ENCODE results near the gene B3GNT4.
A peak's percentile ranks its signal among the peaks of the same experiment; 100 is the strongest.
"Not testable (repeated sequence)": the region's sequence is repeated elsewhere in the genome, so short reads cannot be mapped to it uniquely, and the experiment has no call there.

B3GNT4 gene

GRCh38 chr12:122189626-122190475 lies 13.7 kb upstream of the B3GNT4 start:
- no peak for DNase-seq

GRCh38 chr12:122190842-122191668 lies 12.5 kb upstream of the B3GNT4 start:
- DNase-seq = peak; percentile 29

DNA sequence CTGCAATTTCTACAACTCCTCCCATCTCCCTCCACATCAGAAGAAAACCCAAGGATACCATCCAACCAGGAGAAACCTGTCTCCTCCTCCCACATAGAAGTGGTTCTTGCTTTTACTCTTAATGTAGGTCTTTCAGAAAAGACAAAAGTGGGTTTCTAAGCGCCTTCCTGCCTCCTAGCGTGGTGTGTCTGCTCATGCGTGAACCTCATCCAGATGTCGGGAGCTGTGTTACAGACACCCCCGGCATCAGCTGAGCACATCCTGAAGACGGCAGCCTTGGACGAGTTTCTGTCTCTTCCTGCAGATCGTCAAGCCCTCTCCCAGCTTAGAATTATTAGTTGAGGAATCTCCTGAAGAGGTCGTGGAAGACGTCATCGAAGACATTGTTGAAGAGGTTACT lies 11.1 kb upstream of the B3GNT4 start:
- DNase-seq = no peak

- no peak for DNase-seq
Observed at GRCh38 chr12:122194804-122195203, 8.7 kb upstream of the B3GNT4 start.

DNA sequence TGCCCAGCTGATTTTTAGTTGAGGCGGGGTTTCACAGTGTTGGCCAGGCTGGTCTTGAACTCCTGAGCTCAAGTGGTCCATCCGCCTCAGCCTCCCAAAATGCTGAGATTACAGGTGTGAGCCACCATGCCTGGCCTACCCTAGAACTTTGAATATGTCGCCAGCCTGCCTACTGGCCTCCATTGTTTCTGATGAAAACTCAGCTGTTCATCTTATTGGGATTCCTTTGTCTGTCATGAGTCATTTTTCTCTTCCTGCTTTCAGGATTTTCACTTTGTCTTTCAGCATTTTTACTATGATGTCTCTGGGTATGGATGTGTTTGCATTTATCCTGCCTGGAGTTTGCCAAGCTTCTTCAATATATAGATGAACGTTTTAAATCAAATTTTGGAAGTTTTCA lies 8.1 kb upstream of the B3GNT4 start:
- no peak for DNase-seq

DNA sequence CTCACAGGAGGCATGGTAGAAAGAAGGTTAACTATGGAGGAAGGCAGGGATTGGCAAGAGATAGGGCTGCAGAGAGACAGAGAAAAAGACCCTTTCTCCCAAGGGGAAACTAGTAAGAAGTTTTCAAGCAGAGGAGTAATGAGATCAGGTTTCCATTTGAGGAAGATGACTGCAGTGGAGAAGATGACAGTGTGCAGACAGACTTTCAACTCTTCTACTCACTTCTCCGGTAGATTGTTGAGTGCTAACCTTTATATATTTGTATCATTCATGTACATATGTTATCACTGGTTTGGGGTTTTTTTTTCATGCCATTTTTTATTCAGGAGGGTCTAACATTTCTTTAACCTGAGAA lies 5.9 kb upstream of the B3GNT4 start:
- no peak for DNase-seq

GRCh38 chr12:122199484-122200355 lies 3.8 kb upstream of the B3GNT4 start:
- no peak for DNase-seq

DNA sequence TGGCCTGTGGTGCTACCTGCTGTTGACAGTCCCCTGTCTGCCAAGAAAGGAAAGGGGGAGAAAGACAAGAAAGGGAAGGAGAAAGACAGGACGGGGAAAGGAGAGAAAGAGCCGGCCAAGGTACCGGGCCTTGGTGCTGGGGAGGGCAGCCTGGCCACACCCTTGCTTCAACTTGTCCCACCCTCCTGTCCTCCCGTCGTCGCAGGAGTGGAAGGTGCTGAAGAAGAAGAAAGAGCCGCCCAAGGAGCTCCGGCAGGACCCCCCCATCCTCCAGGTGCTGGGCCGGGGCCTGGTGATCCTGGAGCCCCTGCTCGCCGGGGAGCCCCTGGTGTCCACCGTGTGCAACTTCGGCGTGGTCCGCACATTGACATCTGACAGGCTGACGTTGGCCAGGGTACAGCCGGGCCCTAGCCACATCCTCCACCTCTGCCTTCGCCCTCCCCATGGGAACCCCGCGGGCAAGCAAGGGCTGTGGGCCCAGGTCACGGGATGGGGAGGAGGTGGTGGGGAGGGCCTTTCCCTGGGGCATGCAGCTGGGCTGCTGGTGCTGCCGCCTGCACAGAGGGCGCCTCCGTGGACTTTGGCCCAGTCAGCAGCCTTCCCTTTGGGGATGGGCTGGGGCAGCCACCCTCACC lies 2.9 kb upstream of the B3GNT4 start:
- no peak for DNase-seq

DNA sequence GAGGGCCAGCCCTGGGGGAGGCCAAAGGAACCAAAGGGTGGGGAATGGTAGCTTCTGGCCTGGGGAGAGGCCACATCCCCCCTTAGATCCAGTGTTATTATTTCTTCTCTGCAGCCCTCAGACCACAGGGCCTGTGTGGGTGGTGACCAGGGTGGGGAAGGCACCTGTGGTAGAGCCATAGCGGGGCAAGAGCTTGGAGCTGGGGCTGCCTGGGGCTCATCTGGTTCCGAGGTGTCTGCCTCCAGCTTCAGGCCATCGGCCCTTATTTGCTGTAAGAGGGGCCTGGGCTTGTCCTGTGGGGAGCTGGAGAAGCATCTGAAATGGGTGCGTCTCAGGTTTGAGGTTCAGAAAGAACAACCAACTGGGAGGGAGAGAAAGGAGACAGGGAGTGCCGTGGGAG lies 2.1 kb upstream of the B3GNT4 start:
- no peak for DNase-seq

GRCh38 chr12:122202017-122202416 lies 1.5 kb upstream of the B3GNT4 start:
- no peak for DNase-seq

DNA sequence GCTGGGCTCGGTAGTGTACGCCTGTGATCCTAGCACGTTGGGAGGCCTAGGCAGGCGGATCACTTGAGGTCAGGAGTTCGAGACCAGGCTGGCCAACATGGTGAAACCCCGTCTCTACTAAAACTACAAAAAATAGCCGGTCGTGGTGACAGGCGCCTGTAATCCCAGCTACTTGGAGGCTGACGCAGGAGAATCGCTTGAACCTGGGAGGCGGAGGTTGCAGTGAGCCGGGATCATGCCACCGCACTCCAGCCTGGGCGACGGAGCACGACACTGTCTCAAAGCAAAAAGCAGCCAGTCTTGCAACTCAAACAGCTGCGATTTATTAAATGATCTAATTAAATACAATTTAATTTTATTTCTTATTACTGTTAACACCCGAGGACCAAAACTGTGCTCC lies 698 bp upstream of the B3GNT4 start:
- not testable (repeated sequence) for DNase-seq

GRCh38 chr12:122204167-122205052 lies 901 bp downstream of the B3GNT4 start:
- DNase-seq = no peak

DNA sequence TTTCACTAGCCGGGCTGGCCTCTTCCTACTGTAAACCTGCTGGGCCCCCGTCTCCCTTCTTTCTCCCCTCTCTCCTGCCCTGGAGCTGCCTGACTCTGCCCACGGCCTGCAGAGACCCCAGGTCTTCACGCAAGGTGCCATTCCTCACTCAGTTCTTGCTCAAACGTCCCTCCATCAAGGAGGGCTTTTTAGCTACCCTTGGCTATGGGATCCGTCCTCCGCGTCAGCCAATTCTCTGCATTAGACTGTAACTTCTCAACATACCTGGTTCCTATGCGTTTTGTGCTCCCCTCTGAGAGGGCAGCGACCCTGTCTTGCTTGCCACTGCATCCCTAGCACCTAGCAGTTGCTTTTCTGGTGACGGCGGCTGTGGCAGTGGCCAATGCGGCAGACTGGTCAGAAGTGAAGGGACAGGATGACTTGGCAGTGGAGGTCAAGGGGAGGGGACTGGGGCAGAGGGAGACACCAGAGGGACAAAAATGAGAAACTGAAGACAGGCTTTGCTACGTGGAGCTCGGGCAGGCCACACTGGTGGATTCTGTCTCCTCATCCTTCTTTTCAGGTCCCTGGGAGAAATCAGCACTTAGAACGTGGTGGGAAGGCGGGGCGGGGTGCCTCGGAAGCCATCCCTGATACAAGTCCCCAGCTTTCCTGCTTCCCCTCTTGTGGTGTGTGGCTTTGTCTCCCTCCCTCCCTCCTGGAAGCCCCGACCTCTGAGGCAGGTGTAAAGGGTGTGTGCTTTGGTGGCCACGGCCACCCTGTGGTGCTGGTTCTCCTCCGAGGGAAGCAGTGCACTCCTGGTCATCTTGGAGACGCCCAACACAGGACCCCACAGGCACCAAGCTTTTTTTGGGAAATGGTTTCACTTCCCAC lies 1.8 kb downstream of the B3GNT4 start:
- DNase-seq = no peak

DNA sequence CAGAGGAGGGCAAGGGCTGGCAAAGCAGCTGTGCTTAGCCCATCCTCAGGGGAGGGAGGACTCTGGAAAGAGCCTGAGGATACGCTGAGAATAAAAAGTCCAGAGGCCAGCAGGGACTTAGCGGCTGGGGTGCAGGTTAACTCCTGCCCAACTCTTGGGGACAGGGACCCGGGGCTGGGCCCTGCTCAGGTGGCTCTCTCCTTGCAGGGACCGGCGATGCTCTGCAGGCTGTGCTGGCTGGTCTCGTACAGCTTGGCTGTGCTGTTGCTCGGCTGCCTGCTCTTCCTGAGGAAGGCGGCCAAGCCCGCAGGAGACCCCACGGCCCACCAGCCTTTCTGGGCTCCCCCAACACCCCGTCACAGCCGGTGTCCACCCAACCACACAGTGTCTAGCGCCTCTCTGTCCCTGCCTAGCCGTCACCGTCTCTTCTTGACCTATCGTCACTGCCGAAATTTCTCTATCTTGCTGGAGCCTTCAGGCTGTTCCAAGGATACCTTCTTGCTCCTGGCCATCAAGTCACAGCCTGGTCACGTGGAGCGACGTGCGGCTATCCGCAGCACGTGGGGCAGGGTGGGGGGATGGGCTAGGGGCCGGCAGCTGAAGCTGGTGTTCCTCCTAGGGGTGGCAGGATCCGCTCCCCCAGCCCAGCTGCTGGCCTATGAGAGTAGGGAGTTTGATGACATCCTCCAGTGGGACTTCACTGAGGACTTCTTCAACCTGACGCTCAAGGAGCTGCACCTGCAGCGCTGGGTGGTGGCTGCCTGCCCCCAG lies 2.8 kb downstream of the B3GNT4 start:
- DNase-seq = no peak

DNA sequence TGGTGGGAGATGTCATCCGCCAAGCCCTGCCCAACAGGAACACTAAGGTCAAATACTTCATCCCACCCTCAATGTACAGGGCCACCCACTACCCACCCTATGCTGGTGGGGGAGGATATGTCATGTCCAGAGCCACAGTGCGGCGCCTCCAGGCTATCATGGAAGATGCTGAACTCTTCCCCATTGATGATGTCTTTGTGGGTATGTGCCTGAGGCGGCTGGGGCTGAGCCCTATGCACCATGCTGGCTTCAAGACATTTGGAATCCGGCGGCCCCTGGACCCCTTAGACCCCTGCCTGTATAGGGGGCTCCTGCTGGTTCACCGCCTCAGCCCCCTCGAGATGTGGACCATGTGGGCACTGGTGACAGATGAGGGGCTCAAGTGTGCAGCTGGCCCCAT lies 3.5 kb downstream of the B3GNT4 start:
- DNase-seq = no peak

- DNase-seq = no peak
Observed at GRCh38 chr12:122207391-122207790, 3.9 kb downstream of the B3GNT4 start.

DNA sequence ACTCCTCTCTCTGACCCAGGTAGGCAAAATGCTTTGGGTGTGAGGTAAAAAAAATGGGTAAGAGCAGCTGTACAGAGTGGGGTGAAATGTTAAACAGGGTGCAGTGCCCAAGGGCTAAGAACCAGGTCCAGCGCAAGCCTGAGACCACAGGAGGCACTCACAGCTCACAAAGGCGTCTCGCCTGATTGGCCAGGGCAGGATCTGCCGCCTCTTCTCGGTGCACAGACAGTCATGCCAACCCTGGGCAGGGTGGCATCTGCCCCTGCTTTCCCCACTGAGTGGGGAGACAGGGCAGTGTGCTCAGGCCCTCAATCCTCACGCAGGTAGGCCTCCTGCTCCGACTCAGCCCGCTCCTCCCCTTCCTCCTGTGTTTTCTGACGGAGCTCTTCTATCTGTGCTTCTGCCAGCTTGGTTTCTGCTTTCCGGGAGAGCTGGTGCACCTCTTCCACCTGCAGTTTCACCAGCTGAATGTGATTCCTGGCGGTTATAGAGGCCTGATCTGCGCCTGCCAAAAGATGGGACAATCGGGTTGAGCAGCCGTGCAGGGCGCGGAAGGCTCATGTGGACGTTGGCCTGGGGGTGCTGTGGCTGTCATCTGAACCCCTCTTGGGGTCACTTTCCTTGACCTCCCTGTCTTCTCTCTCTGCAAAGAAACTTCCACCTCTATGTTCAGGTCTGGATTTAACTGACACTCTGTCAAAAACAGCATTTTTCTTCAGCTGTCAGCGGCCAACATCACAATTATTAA lies 4.7 kb downstream of the B3GNT4 start:
- DNase-seq = no peak

DNA sequence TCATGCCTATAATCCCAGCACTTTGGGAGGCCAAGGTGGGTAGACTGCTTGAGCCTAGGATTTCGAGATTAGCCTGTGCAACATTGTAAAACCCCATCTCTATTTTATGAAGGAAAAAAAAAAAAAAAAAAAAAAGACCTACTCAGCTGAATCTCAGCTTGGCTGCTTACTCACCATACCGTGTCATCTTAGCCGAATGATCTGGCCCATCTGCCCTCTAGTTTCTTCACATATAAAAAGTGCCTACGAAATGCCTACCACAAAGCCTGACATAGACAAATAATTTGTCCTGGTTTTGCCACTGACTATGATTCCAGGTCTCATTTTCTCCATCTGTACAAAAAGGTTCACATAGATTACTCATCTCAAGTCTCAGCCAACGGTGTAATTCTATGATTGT lies 12.3 kb downstream of the B3GNT4 start:
- DNase-seq = no peak

GRCh38 chr12:122216445-122216844 lies 12.9 kb downstream of the B3GNT4 start:
- no peak for DNase-seq
